ENCODE data around the gene PTPRA. TPM values are rescaled to one million over a fixed set of nuclear protein-coding genes. Genes with fewer than 3 reads are reported as not detected.

PTPRA gene
- total RNA-seq, 1 experiment from 2014 or later: 56.9 TPM

DNA sequence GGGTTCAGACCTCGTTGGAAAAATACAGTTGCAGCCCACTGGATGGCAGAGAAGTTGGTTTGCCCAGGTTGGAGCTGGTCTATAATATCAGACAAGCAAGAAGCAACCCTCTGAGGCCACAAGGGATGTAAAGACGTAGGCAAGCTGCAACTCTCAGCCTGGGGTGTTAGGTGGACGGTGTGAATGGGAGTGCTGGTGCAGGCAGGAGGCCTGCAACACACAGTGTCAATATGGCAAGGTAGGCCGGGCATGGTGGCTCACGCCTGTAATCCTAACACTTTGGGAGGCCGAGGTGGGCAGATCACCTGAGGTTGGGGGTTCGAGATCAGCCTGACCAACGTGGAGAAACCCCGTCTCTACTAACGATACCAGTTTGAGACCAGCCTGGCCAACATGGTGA is 22.2 kb upstream of the PTPRA start:
- no peaks in the 10 kb centered on the region for H3K36me3 ChIP-seq (ENCODE audit: insufficient read depth, low read length, poor library complexity, severe bottlenecking)
- intact Hi-C loops (cut with micrococcal nuclease; ENCODE audit: unreplicated experiment): no loop called here
- no peaks in the 10 kb centered on the region for H3K27me3 ChIP-seq (replicated peaks; ENCODE audit: insufficient read depth, low read depth, low read length, poor library complexity)
- no peak overlapping the region for H3K27ac ChIP-seq (ENCODE audit: low read depth, low read length, poor library complexity, severe bottlenecking)
- ChIA-PET POLR2A (ENCODE audit: low non-redundant PET) (no interaction called here), CTCF (interaction anchor here (0.6 to 0.7 kb wide), 2 partner anchors 95 to 114 kb away, joined by 4 to 6 read pairs; no protein-coding TSS in a partner anchor)
- H3K4me3 ChIP-seq (ENCODE audit: low read depth, low read length, poor library complexity, severe bottlenecking): no peak overlapping the region
- H3K4me1 ChIP-seq (ENCODE audit: insufficient read depth, low read length, poor library complexity, severe bottlenecking): no peaks in the 10 kb centered on the region
- H3K9me3 ChIP-seq (ENCODE audit: low read depth, low read length, poor library complexity, severe bottlenecking): no peaks in the 10 kb centered on the region
- no peak for DNase-seq (ENCODE audit: low spot score)
- TF ChIP-seq EZH2 (IDR thresholded peaks at IDR 0.05; ENCODE audit: borderline replicate concordance, low read depth, low read length, poor library complexity, severe bottlenecking): no peak
- TF ChIP-seq, protein P1, sequence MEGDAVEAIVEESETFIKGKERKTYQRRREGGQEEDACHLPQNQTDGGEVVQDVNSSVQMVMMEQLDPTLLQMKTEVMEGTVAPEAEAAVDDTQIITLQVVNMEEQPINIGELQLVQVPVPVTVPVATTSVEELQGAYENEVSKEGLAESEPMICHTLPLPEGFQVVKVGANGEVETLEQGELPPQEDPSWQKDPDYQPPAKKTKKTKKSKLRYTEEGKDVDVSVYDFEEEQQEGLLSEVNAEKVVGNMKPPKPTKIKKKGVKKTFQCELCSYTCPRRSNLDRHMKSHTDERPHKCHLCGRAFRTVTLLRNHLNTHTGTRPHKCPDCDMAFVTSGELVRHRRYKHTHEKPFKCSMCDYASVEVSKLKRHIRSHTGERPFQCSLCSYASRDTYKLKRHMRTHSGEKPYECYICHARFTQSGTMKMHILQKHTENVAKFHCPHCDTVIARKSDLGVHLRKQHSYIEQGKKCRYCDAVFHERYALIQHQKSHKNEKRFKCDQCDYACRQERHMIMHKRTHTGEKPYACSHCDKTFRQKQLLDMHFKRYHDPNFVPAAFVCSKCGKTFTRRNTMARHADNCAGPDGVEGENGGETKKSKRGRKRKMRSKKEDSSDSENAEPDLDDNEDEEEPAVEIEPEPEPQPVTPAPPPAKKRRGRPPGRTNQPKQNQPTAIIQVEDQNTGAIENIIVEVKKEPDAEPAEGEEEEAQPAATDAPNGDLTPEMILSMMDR (conservative IDR thresholded peaks at IDR 0.05; ENCODE audit: low read depth, low read length): no peak
- BruUV-seq (replicated peaks): no TSS peak

DNA sequence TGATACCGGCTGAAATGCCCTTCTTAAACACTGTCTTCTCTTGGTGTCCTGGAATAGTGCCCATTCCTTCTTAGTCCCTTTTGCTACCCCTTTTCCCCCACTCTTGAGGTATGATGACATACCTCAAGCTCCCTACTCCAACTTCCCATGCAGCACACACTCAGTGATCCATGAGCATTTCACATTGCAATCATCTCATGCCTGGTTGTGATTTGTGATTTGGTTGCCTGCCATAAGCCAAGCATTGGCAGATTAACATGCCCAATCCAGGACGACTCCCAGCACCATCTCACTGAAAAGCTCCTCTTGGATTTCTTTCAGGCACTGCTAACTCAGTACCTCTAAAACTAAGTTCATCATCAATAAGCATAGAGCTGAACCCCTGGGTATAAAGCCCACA is 14.7 kb upstream of the PTPRA start:
- H3K36me3 ChIP-seq (ENCODE audit: insufficient read depth, low read length, poor library complexity, severe bottlenecking): no peaks in the 10 kb centered on the region
- BruUV-seq (replicated peaks): no TSS peak
- CTCF ChIA-PET: interaction anchor here (0.7 kb wide), 1 partner anchor 144 kb away, joined by 4 read pairs; no protein-coding TSS in a partner anchor
- no peak for DNase-seq (ENCODE audit: low spot score)
- H3K9me3 ChIP-seq (ENCODE audit: low read depth, low read length, poor library complexity, severe bottlenecking): no peaks in the 10 kb centered on the region
- H3K27me3 ChIP-seq (replicated peaks; ENCODE audit: insufficient read depth, low read depth, low read length, poor library complexity): no peaks in the 10 kb centered on the region
- H3K4me3 ChIP-seq (ENCODE audit: low read depth, low read length, poor library complexity, severe bottlenecking): no peak overlapping the region
- TF ChIP-seq, protein P1 (conservative IDR thresholded peaks at IDR 0.05; ENCODE audit: low read depth, low read length): no peak
- no peak for TF ChIP-seq EZH2 (IDR thresholded peaks at IDR 0.05; ENCODE audit: borderline replicate concordance, low read depth, low read length, poor library complexity, severe bottlenecking)
- POLR2A ChIA-PET (ENCODE audit: low non-redundant PET): no interaction called here
- intact Hi-C loops (cut with micrococcal nuclease; ENCODE audit: unreplicated experiment): no loop called here
- H3K4me1 ChIP-seq (ENCODE audit: insufficient read depth, low read length, poor library complexity, severe bottlenecking): no peaks in the 10 kb centered on the region
- H3K27ac ChIP-seq (ENCODE audit: low read depth, low read length, poor library complexity, severe bottlenecking): no peak overlapping the region

DNA sequence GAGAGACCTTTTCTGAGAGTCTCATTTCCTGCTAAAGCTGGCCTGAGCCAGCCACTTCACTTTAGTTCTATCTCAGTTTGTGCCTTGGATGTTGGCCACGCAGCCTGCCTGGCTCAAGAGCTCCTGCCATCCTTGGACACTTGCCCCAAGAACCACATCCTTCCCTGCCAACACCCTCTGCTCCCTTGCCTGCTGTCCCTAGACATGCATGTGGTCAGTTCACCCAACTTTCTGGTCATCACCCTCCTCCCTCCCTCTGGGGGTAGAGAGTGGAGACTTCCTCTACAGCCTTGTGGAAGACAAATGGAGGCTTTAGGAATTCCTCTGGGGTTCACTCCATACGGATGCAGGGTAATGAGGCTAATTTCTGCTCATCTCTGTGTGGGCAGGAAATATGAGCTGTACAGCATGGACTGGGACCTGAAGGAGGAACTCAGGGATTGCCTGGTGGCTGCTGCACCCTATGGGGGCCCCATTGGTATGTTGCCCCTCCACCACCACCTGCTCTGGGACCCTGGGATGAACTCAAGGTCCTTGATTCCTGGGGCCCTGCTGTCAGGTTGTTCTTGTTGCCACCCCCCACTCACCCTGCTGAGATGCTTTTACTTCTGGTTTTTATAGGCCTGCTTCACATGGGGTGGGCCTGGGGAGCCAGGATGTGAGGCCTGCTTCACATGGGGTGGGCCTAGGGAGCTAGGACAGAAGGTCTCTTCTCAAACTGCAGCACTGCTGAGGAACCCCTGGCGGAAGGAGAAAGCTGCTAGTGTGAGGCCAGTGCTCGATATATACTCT is 13.8 kb upstream of the PTPRA start:
- Histone ChIP-seq H3K4me1 (ENCODE audit: insufficient read depth, low read length, poor library complexity, severe bottlenecking) (no peaks in the 10 kb centered on the region), H3K27ac (ENCODE audit: low read depth, low read length, poor library complexity, severe bottlenecking) (no peak overlapping the region), H3K36me3 (ENCODE audit: insufficient read depth, low read length, poor library complexity, severe bottlenecking) (no peaks in the 10 kb centered on the region), H3K27me3 (replicated peaks; ENCODE audit: insufficient read depth, low read depth, low read length, poor library complexity) (no peaks in the 10 kb centered on the region), H3K4me3 (ENCODE audit: low read depth, low read length, poor library complexity, severe bottlenecking) (no peak overlapping the region), H3K9me3 (ENCODE audit: low read depth, low read length, poor library complexity, severe bottlenecking) (no peaks in the 10 kb centered on the region)
- ChIA-PET CTCF (interaction anchor here (0.7 kb wide), 1 partner anchor 145 kb away, joined by 4 read pairs; no protein-coding TSS in a partner anchor), POLR2A (ENCODE audit: low non-redundant PET) (no interaction called here)
- TF ChIP-seq, protein P1 (conservative IDR thresholded peaks at IDR 0.05; ENCODE audit: low read depth, low read length): no peak
- no peak for TF ChIP-seq EZH2 (IDR thresholded peaks at IDR 0.05; ENCODE audit: borderline replicate concordance, low read depth, low read length, poor library complexity, severe bottlenecking)
- DNase-seq (ENCODE audit: low spot score): no peak
- intact Hi-C loops (cut with micrococcal nuclease; ENCODE audit: unreplicated experiment): no loop called here
- no TSS peak for BruUV-seq (replicated peaks)
